Measurements from ENCODE around the gene TYK2.

TYK2 gene

GRCh38 chr19:10398819-10399218, 18.4 kb upstream of the TYK2 start:
- H3K9ac ChIP-seq (ENCODE audit: low read depth, low read length, poor library complexity, severe bottlenecking), result no peak overlapping the region

GRCh38 chr19:10395917-10396316, 15.5 kb upstream of the TYK2 start:
- H3K79me2 ChIP-seq (ENCODE audit: insufficient read depth, low read length), result peaks cover 44% of the 10 kb centered on the region
- peaks cover 31% of the 10 kb centered on the region for H4K20me1 ChIP-seq (ENCODE audit: insufficient read depth, low read length, poor library complexity, severe bottlenecking)
- H3K9me2 ChIP-seq (replicated peaks; ENCODE audit: low read depth, low read length), result no peaks in the 10 kb centered on the region
- H3K36me3 ChIP-seq (ENCODE audit: insufficient read depth, low read length), result peaks cover 35% of the 10 kb centered on the region; the same call in 1 of the 2 replicates
- H3K4me2 ChIP-seq (ENCODE audit: low read depth, low read length, poor library complexity, severe bottlenecking), result no peak overlapping the region
- H3K9ac ChIP-seq (ENCODE audit: low read depth, low read length, poor library complexity, severe bottlenecking), result no peak overlapping the region
- TF ChIP-seq EZH2phosphoT487 (IDR thresholded peaks at IDR 0.05; ENCODE audit: borderline replicate concordance) (no peak), CTCF (conservative IDR thresholded peaks at IDR 0.05; ENCODE audit: low read length) (no peak)
- no peaks in the 10 kb centered on the region for H3F3A ChIP-seq (ENCODE audit: low read depth)
- H2AFZ ChIP-seq (ENCODE audit: low read length), result no peak overlapping the region
- no peaks in the 10 kb centered on the region for H3K27me3 ChIP-seq (ENCODE audit: insufficient read depth, low read length, poor library complexity, severe bottlenecking)
- peaks cover 5% of the 10 kb centered on the region for H3K4me1 ChIP-seq (ENCODE audit: insufficient read depth, low read length, poor library complexity, severe bottlenecking)
- no peaks in the 10 kb centered on the region for H3K9me3 ChIP-seq (ENCODE audit: insufficient read depth, low read depth, low read length)
- no peak overlapping the region for H3K4me3 ChIP-seq (ENCODE audit: low read length, poor library complexity, severe bottlenecking)

More at GRCh38 chr19:10398819-10399218, 18.4 kb upstream of the TYK2 start:
- H3K27me3 ChIP-seq (ENCODE audit: insufficient read depth, low read length, poor library complexity, severe bottlenecking), result no peaks in the 10 kb centered on the region
- H3K9me3 ChIP-seq (ENCODE audit: insufficient read depth, low read depth, low read length), result no peaks in the 10 kb centered on the region
- H3K4me1 ChIP-seq (ENCODE audit: insufficient read depth, low read length, poor library complexity, severe bottlenecking), result peaks cover 13% of the 10 kb centered on the region
- H3K36me3 ChIP-seq (ENCODE audit: insufficient read depth, low read length), result peaks cover 10% of the 10 kb centered on the region; the same call in 1 of the 2 replicates
- H3K9me2 ChIP-seq (replicated peaks; ENCODE audit: low read depth, low read length), result no peaks in the 10 kb centered on the region
- peaks cover 53% of the 10 kb centered on the region for H4K20me1 ChIP-seq (ENCODE audit: insufficient read depth, low read length, poor library complexity, severe bottlenecking)
- no peak overlapping the region for H3K4me2 ChIP-seq (ENCODE audit: low read depth, low read length, poor library complexity, severe bottlenecking)
- peaks cover 68% of the 10 kb centered on the region for H3K79me2 ChIP-seq (ENCODE audit: insufficient read depth, low read length)
- no peaks in the 10 kb centered on the region for H3F3A ChIP-seq (ENCODE audit: low read depth)
- H3K4me3 ChIP-seq (ENCODE audit: low read length, poor library complexity, severe bottlenecking), result no peak overlapping the region
- no peak for TF ChIP-seq EZH2phosphoT487 (IDR thresholded peaks at IDR 0.05; ENCODE audit: borderline replicate concordance)
- no peak for TF ChIP-seq CTCF (conservative IDR thresholded peaks at IDR 0.05; ENCODE audit: low read length)
- no peak overlapping the region for H2AFZ ChIP-seq (ENCODE audit: low read length)

- Histone ChIP-seq H3K4me2 (ENCODE audit: low read depth, low read length, poor library complexity, severe bottlenecking) (no peak overlapping the region), H4K20me1 (ENCODE audit: insufficient read depth, low read length, poor library complexity, severe bottlenecking) (peaks cover 26% of the 10 kb centered on the region), H3K9ac (ENCODE audit: low read depth, low read length, poor library complexity, severe bottlenecking) (no peak overlapping the region), H2AFZ (ENCODE audit: low read length) (no peak overlapping the region), H3K9me3 (ENCODE audit: insufficient read depth, low read depth, low read length) (no peaks in the 10 kb centered on the region), H3K27me3 (ENCODE audit: insufficient read depth, low read length, poor library complexity, severe bottlenecking) (no peaks in the 10 kb centered on the region), H3K9me2 (replicated peaks; ENCODE audit: low read depth, low read length) (no peaks in the 10 kb centered on the region), H3K79me2 (ENCODE audit: insufficient read depth, low read length) (peaks cover 39% of the 10 kb centered on the region), H3K4me3 (ENCODE audit: low read length, poor library complexity, severe bottlenecking) (no peak overlapping the region), H3K4me1 (ENCODE audit: insufficient read depth, low read length, poor library complexity, severe bottlenecking) (no peaks in the 10 kb centered on the region), H3F3A (ENCODE audit: low read depth) (no peaks in the 10 kb centered on the region), H3K36me3 (ENCODE audit: insufficient read depth, low read length) (peaks cover 37% of the 10 kb centered on the region; the same call in 1 of the 2 replicates)
- TF ChIP-seq EZH2phosphoT487 (IDR thresholded peaks at IDR 0.05; ENCODE audit: borderline replicate concordance) (no peak), CTCF (conservative IDR thresholded peaks at IDR 0.05; ENCODE audit: low read length) (no peak)
These were observed 15.1 kb upstream of the TYK2 start for GRCh38 chr19:10395436-10395835.

All from Loucy (cell line).